Sigmoid colon (tissue), 7 donors: Measurements from ENCODE around the gene HIBADH. TPM values are rescaled to one million over a fixed set of nuclear protein-coding genes. Genes with fewer than 3 reads are reported as not detected.

Experiments
- DNase-seq: peaks from one replicate; pipeline ENCODE4 v3.0.0-alpha.2; 2019
- H3K27ac ChIP-seq, 4 donors: fragments of 200-600 bp; sonication (generic); one replicate each; pipeline ENCODE4 v1.5.1; 2016 to 2019; ENCODE audit warnings: mild to moderate bottlenecking in 1 of 4
- H3K27me3 ChIP-seq, 3 donors: fragments of 200-600 bp; sonication (generic); one replicate each; pipeline ENCODE4 v1.5.1; 2019; ENCODE audit warnings: mild to moderate bottlenecking in 1 of 3
- H3K36me3 ChIP-seq, 4 donors: fragments of 200-600 bp; sonication (generic); one replicate each; pipeline ENCODE4 v1.5.1; 2016 to 2019
- H3K4me1 ChIP-seq, 4 donors: fragments of 200-600 bp; sonication (generic); one replicate each; pipeline ENCODE4 v1.5.1; 2017 to 2019
- H3K4me3 ChIP-seq, 4 donors: fragments of 200-600 bp; sonication (generic); one replicate each; pipeline ENCODE4 v1.5.1; 2017 to 2019; ENCODE audit warnings: mild to moderate bottlenecking in 2 of 4, moderate library complexity in 1 of 4
- H3K9me3 ChIP-seq, 4 donors: fragments of 200-600 bp in 3 of 4; sonication (generic) in 3 of 4; one replicate each; pipeline versions ENCODE4 v1.5.1 to v1.6.1; 2013 to 2019
- CTCF ChIP-seq, 4 experiments: fragments of 450-650 bp in 3 of 4; fragments of 200-600 bp in 1 of 4; IDR thresholded peaks; one replicate each; pipeline ENCODE4 v1.5.1; 2016 to 2019; ENCODE audit warnings: antibody characterized with exemption in 4 of 4, mild to moderate bottlenecking in 3 of 4, moderate library complexity in 2 of 4
- EP300 ChIP-seq, 4 donors: sonication (generic); formaldehyde crosslinking; IDR thresholded peaks; one replicate each; pipeline ENCODE4 v1.6.1; 2017; ENCODE audit warnings: antibody characterized with exemption in 4 of 4
- POLR2A ChIP-seq, 2 donors: fragments of 450-650 bp; IDR thresholded peaks; one replicate each; pipeline ENCODE4 v1.6.1; 2016; ENCODE audit warnings: antibody characterized with exemption in 2 of 2, mild to moderate bottlenecking in 2 of 2, moderate library complexity in 2 of 2
- POLR2AphosphoS5 ChIP-seq, 4 donors: sonication (generic); formaldehyde crosslinking; IDR thresholded peaks; one replicate each; pipeline ENCODE4 v1.6.1; 2017; ENCODE audit warnings: antibody characterized with exemption in 4 of 4
- WGBS, 2 donors: extraction: QIAGEN DNeasy Blood & Tissue Kit; methylation state at CpG; one replicate each; pipeline ENCODE4 v1.1.7; 2013; 5-methylcytosine and 5-hydroxymethylcytosine counted together
- intact Hi-C: fragments of 100-400 bp; cut with DNase I; formaldehyde crosslinking; loops from one replicate; pipeline ENCODE4 v1.15.1; 2023
- polyA plus RNA-seq, 3 donors: library from polyadenylated mRNA; stranded (reverse); fragments of 200-250 nt; gene quantifications; one replicate each; pipeline ENCODE4 v1.2.3, GENCODE V29; 2013
- total RNA-seq, 4 donors: library from RNA; depleted of rRNA; stranded (reverse); fragments of >200 nt; gene quantifications; one replicate each; pipeline ENCODE4 v1.1.0, GENCODE V29; 2016
- donor health status: healthy with polysubstance abuse.
- donor health status: Bipolar disorder and iron deficiency.
- donor health status: healthy.

The HIBADH gene
- total and polyA plus RNA-seq, 7 donors, result 23.4 to 89.5 (median 63.5) TPM

- H3K36me3 ChIP-seq, result no peaks in the 10 kb centered on the region
- no peak overlapping the region for H3K27ac ChIP-seq
- intact Hi-C loops, result no loop called here
- no peak overlapping the region for H3K4me3 ChIP-seq
- WGBS, 2 donors, result 94 to 99% methylated on average over 1 of the region's 1 CpG
- no peak for DNase-seq
- H3K4me1 ChIP-seq, result peaks cover 0 to 22% (median 11%) of the 10 kb centered on the region in 4 donors
- H3K27me3 ChIP-seq, result no peaks in the 10 kb centered on the region
- H3K9me3 ChIP-seq, result no peaks in the 10 kb centered on the region
- TF ChIP-seq EP300 (IDR thresholded peaks at IDR 0.05) (no peak), POLR2AphosphoS5 (IDR thresholded peaks at IDR 0.05) (no peak), POLR2A (IDR thresholded peaks at IDR 0.05) (no peak), CTCF (IDR thresholded peaks at IDR 0.05) (no peak)
Observed at GRCh38 chr7:27636326-27637006, 26.2 kb downstream of the HIBADH start.

- WGBS, 2 donors, result 76 to 81% methylated on average over 1 of the region's 1 CpG
- H3K4me3 ChIP-seq, result no peak overlapping the region
- peaks cover 0 to 22% (median 11%) of the 10 kb centered on the region in 4 donors for H3K4me1 ChIP-seq
- peaks cover 0 to 5% (median 0%) of the 10 kb centered on the region in 4 donors for H3K36me3 ChIP-seq
- no peak for DNase-seq
- no peak overlapping the region for H3K27ac ChIP-seq
- H3K9me3 ChIP-seq, result no peaks in the 10 kb centered on the region
- no peaks in the 10 kb centered on the region for H3K27me3 ChIP-seq
- TF ChIP-seq EP300 (IDR thresholded peaks at IDR 0.05) (no peak), POLR2A (IDR thresholded peaks at IDR 0.05) (no peak), POLR2AphosphoS5 (IDR thresholded peaks at IDR 0.05) (no peak), CTCF (IDR thresholded peaks at IDR 0.05) (no peak)
- intact Hi-C loops, result no loop called here
Observed at GRCh38 chr7:27635728-27636127, 27.0 kb downstream of the HIBADH start.

GRCh38 chr7:27634671-27635493 lies 27.8 kb downstream of the HIBADH start:
- H3K4me1 ChIP-seq, result peaks cover 0 to 22% (median 11%) of the 10 kb centered on the region in 4 donors
- H3K9me3 ChIP-seq, result no peaks in the 10 kb centered on the region
- H3K4me3 ChIP-seq, result no peak overlapping the region
- no peak for TF ChIP-seq POLR2AphosphoS5 (IDR thresholded peaks at IDR 0.05)
- peaks cover 0 to 5% (median 0%) of the 10 kb centered on the region in 4 donors for H3K36me3 ChIP-seq
- 83 to 88% methylated on average over 3 of the region's 3 CpGs for WGBS, 2 donors
- intact Hi-C loops, result no loop called here
- DNase-seq, result no peak
- no peaks in the 10 kb centered on the region for H3K27me3 ChIP-seq
- no peak overlapping the region for H3K27ac ChIP-seq

- H3K36me3 ChIP-seq, result peaks cover 0 to 22% (median 0%) of the 10 kb centered on the region in 4 donors
- no peak overlapping the region for H3K27ac ChIP-seq
- DNase-seq, result no peak
- no peaks in the 10 kb centered on the region for H3K9me3 ChIP-seq
- 79 to 84% methylated on average over 6 of the region's 6 CpGs for WGBS, 2 donors
- no peak overlapping the region for H3K4me3 ChIP-seq
- TF ChIP-seq POLR2A (IDR thresholded peaks at IDR 0.05) (no peak), POLR2AphosphoS5 (IDR thresholded peaks at IDR 0.05) (no peak)
- no peaks in the 10 kb centered on the region for H3K27me3 ChIP-seq
- intact Hi-C loops, result no loop called here
- H3K4me1 ChIP-seq, result peaks cover 0 to 22% (median 11%) of the 10 kb centered on the region in 4 donors
Observed at GRCh38 chr7:27633062-27633461, 29.6 kb downstream of the HIBADH start.

- Histone ChIP-seq H3K27ac (no peak overlapping the region), H3K4me3 (no peak overlapping the region), H3K36me3 (peaks cover 0 to 34% (median 0%) of the 10 kb centered on the region in 4 donors), H3K4me1 (peaks cover 0 to 16% (median 8%) of the 10 kb centered on the region in 4 donors), H3K9me3 (no peaks in the 10 kb centered on the region), H3K27me3 (no peaks in the 10 kb centered on the region)
- intact Hi-C loops, result no loop called here
- no peak for TF ChIP-seq POLR2AphosphoS5 (IDR thresholded peaks at IDR 0.05)
- no peak for TF ChIP-seq EP300 (IDR thresholded peaks at IDR 0.05)
- no peak for TF ChIP-seq CTCF (IDR thresholded peaks at IDR 0.05)
- TF ChIP-seq POLR2A (IDR thresholded peaks at IDR 0.05), result no peak
- 88 to 90% methylated on average over 1 of the region's 1 CpG for WGBS, 2 donors
- no peak for DNase-seq
Observed at GRCh38 chr7:27631391-27631790, 31.3 kb downstream of the HIBADH start.
